H9 (cell line): ENCODE results near the gene DTNBP1. TPM values are rescaled to one million over a fixed set of nuclear protein-coding genes. Genes with fewer than 3 reads are reported as not detected.

Experiments used
- DNase-seq: peaks from one replicate; pipeline ENCODE4 v3.0.0-alpha.2; 2017
- H2AFZ ChIP-seq: one replicate; pipeline ENCODE4 v1.6.1; 2013; ENCODE audit warnings: mild to moderate bottlenecking, low read length, control low read depth, moderate library complexity
- H2AK5ac ChIP-seq: 2 replicates; pipeline ENCODE4 v1.6.1; 2013; ENCODE audit warnings: low read length, control low read depth, mixed read lengths; ENCODE audit not compliant: insufficient read length
- H2BK120ac ChIP-seq: one replicate; pipeline ENCODE4 v1.6.1; 2013; ENCODE audit warnings: low read depth, mild to moderate bottlenecking, low read length, control low read depth, inconsistent platforms; ENCODE audit not compliant: poor library complexity, severe bottlenecking
- H2BK12ac ChIP-seq: 2 replicates; pipeline ENCODE4 v1.6.1; 2013; ENCODE audit warnings: low read length, control low read depth, mixed read lengths, low read depth; ENCODE audit not compliant: insufficient read length
- H2BK15ac ChIP-seq: 2 replicates; pipeline ENCODE4 v1.6.1; 2013; ENCODE audit warnings: low read depth, low read length, control low read depth
- H2BK20ac ChIP-seq: one replicate; pipeline ENCODE4 v1.6.1; 2013; ENCODE audit warnings: low read depth, mild to moderate bottlenecking, low read length, control low read depth, inconsistent platforms; ENCODE audit not compliant: poor library complexity, severe bottlenecking
- H2BK5ac ChIP-seq: 2 replicates; pipeline ENCODE4 v1.6.1; 2013; ENCODE audit warnings: low read length, control low read depth, mixed read lengths; ENCODE audit not compliant: insufficient read length
- H3K14ac ChIP-seq: 2 replicates; pipeline ENCODE4 v1.6.1; 2013; ENCODE audit warnings: low read length, control low read depth; ENCODE audit not compliant: insufficient read depth
- H3K18ac ChIP-seq: 2 replicates; pipeline ENCODE4 v1.6.1; 2013; ENCODE audit warnings: low read depth, mild to moderate bottlenecking, mixed read lengths, low read length, control low read depth; ENCODE audit not compliant: insufficient read length
- H3K23ac ChIP-seq: 2 replicates; pipeline ENCODE4 v1.6.1; 2013; ENCODE audit warnings: low read length, control low read depth, mixed read lengths, low read depth; ENCODE audit not compliant: insufficient read length
- H3K23me2 ChIP-seq: 2 replicates; pipeline ENCODE4 v1.6.1; 2013; ENCODE audit warnings: low read depth, mild to moderate bottlenecking, mixed read lengths, low read length, control low read depth; ENCODE audit not compliant: insufficient read length, poor library complexity, severe bottlenecking
- H3K27ac ChIP-seq: 2 replicates; pipeline ENCODE4 v1.5.1; 2013; ENCODE audit warnings: low read length, control low read depth, mixed read lengths, low read depth; ENCODE audit not compliant: insufficient read length
- H3K27me3 ChIP-seq: 2 replicates; pipeline ENCODE4 v1.6.1; 2013; ENCODE audit warnings: low read length, control low read depth, inconsistent platforms; ENCODE audit not compliant: insufficient read depth
- H3K4ac ChIP-seq: 2 replicates; pipeline ENCODE4 v1.6.1; 2013; ENCODE audit warnings: low read depth, mild to moderate bottlenecking, control low read depth, inconsistent platforms, low read length, moderate library complexity
- H3K4me1 ChIP-seq: 2 replicates; pipeline ENCODE4 v1.6.1; 2013; ENCODE audit warnings: low read length, control low read depth, inconsistent platforms; ENCODE audit not compliant: insufficient read depth
- H3K4me2 ChIP-seq: 2 replicates; pipeline ENCODE4 v1.6.1; 2013; ENCODE audit warnings: low read length, control low read depth, mixed read lengths; ENCODE audit not compliant: insufficient read length, insufficient read depth
- H3K56ac ChIP-seq: 2 replicates; pipeline ENCODE4 v1.6.1; 2013; ENCODE audit warnings: low read depth, mild to moderate bottlenecking, mixed read lengths, low read length, control low read depth; ENCODE audit not compliant: insufficient read length
- H3K79me1 ChIP-seq: 2 replicates; pipeline ENCODE4 v1.6.1; 2013; ENCODE audit warnings: low read depth, mild to moderate bottlenecking, moderate library complexity, low read length, control low read depth, inconsistent platforms; ENCODE audit not compliant: insufficient read depth, poor library complexity, severe bottlenecking
- H3K79me2 ChIP-seq: 2 replicates; pipeline ENCODE4 v1.6.1; 2013; ENCODE audit warnings: low read length, control low read depth, inconsistent platforms; ENCODE audit not compliant: insufficient read depth
- H3K9ac ChIP-seq: 2 replicates; pipeline ENCODE4 v1.6.1; 2013; ENCODE audit warnings: low read length, control low read depth, mixed read lengths; ENCODE audit not compliant: insufficient read length; ENCODE audit errors: extremely low read depth
- H3K9me3 ChIP-seq: one replicate; pipeline ENCODE4 v1.6.1; 2013; ENCODE audit warnings: low read depth, low read length, inconsistent platforms; ENCODE audit not compliant: control insufficient read depth
- H3T11ph ChIP-seq: one replicate; pipeline ENCODE4 v1.6.1; 2013; ENCODE audit warnings: mild to moderate bottlenecking, low read length, control low read depth, inconsistent platforms
- H4K20me1 ChIP-seq: one replicate; pipeline ENCODE4 v1.6.1; 2013; ENCODE audit not compliant: control insufficient read depth, insufficient read length, insufficient read depth
- H4K5ac ChIP-seq: 2 replicates; pipeline ENCODE4 v1.6.1; 2013; ENCODE audit warnings: low read depth, mild to moderate bottlenecking, mixed read lengths, low read length, control low read depth; ENCODE audit not compliant: insufficient read length
- H4K8ac ChIP-seq: replicated peaks from 2 replicates; pipeline ENCODE4 v1.6.1; 2013; ENCODE audit warnings: low read length, control low read depth, mixed read lengths, low read depth; ENCODE audit not compliant: insufficient read length
- H4K91ac ChIP-seq: 2 replicates; pipeline ENCODE4 v1.6.1; 2013; ENCODE audit warnings: low read depth, mild to moderate bottlenecking, moderate library complexity, mixed read lengths, low read length, control low read depth; ENCODE audit not compliant: insufficient read length
- H3K27ac Mint-ChIP-seq, 3 experiments: 2 replicates in 2 of 3; 3 replicates in 1 of 3; pipeline ENCODE4 v1.8.0; 2020 to 2021; ENCODE audit warnings: mixed read lengths in 3 of 3, mild to moderate bottlenecking in 1 of 3, moderate library complexity in 1 of 3
- H3K27me3 Mint-ChIP-seq: 2 replicates; pipeline ENCODE4 v1.8.0; 2021; ENCODE audit warnings: low read depth, mild to moderate bottlenecking, moderate library complexity, mixed read lengths
- H3K36me3 Mint-ChIP-seq, 3 experiments: 2 replicates in 2 of 3; 3 replicates in 1 of 3; pipeline ENCODE4 v1.8.0; 2020 to 2021; ENCODE audit warnings: low read depth in 3 of 3, mixed read lengths in 3 of 3; ENCODE audit not compliant: insufficient read depth in 1 of 3
- H3K4me1 Mint-ChIP-seq, 2 experiments: 2 replicates each; pipeline ENCODE4 v1.8.0; 2020; ENCODE audit warnings: mixed read lengths in 2 of 2
- H3K4me3 Mint-ChIP-seq, 2 experiments: 2 replicates in 1 of 2; 3 replicates in 1 of 2; pipeline ENCODE4 v1.8.0; 2020 to 2021; ENCODE audit warnings: mild to moderate bottlenecking in 2 of 2, mixed read lengths in 2 of 2, moderate library complexity in 1 of 2
- H3K9me3 Mint-ChIP-seq, 2 experiments: 2 replicates in 1 of 2; 3 replicates in 1 of 2; pipeline ENCODE4 v1.8.0; 2020; ENCODE audit warnings: mild to moderate bottlenecking in 2 of 2, mixed read lengths in 2 of 2, moderate library complexity in 1 of 2
- WGBS: extraction: QIAGEN DNeasy Blood & Tissue Kit; methylation state at CpG from one replicate; pipeline ENCODE4 v1.1.7; 2013; ENCODE audit warnings: missing lambda C conversion rate, low lambda C conversion rate, mixed read lengths; ENCODE audit not compliant: insufficient read length; ENCODE audit errors: extremely low coverage; 5-methylcytosine and 5-hydroxymethylcytosine counted together
- total RNA-seq: library from RNA; stranded (reverse); gene quantifications from 2 replicates; pipeline ENCODE4 v1.2.1, GENCODE V29; 2021
- TF ChIP-seq, protein P1 (sequence below): fragments of 200-600 bp; sonication (generic); conservative IDR thresholded peaks from 3 replicates; pipeline ENCODE4 v1.8.0; 2021; ENCODE audit warnings: antibody characterized with exemption, mild to moderate bottlenecking

The DTNBP1 gene
- total RNA-seq, 1 experiment from 2014 or later, result 12.9 TPM

DNA sequence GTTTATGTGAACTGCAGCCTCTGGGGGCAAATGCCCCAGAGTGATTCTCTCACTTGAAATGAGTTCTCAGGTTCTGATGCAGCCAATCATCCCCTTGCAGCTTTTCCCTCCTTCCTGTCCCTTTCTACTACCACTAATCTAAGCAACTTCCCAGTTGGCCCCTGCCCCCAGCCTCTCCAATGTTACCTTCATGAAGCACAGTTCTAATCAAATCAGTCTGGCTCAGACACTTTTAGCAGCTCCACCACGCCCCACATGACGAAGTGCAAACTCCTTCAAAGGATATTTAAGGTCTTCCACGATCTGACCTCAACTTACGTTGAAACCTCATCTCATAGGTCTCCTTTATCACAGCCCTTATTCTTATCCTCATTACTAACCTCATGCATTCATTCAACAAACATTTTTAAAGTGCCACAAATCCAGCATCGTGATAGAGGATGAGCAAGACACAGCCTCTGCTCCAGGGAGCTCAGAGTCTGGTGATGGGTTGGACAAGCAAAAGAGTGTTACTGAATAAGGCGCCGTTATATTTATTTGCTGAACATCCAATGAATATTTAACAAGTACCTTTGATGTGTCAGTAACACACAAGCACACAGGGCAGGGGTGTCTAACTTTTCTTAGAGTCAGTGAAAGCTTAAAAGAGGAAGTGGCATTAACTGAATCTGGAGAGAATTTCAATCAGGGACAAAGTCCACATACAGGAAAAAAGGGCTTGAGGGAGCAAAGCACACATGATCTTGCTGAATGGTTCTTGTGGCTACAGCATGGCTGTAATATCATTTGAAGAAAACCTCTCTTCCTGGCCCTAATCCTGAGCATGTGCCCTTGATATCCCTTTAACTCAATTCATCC is 20.4 kb upstream of the DTNBP1 start:
- Mint-ChIP-seq H3K4me1 (peaks cover 12 to 15% of the 10 kb centered on the region in 2 experiments), H3K27ac (no peak overlapping the region; a peak in 1 of 7 replicates), H3K4me3 (no peak overlapping the region), H3K9me3 (peaks cover 3 to 8% of the 10 kb centered on the region in 2 experiments; a peak in 4 of 5 replicates), H3K36me3 (peaks cover 0 to 5% (median 2%) of the 10 kb centered on the region in 3 experiments; a peak in 2 of 7 replicates), H3K27me3 (peaks cover 5% of the 10 kb centered on the region)
- Histone ChIP-seq H4K20me1 (no peaks in the 10 kb centered on the region), H3K27me3 (no peaks in the 10 kb centered on the region), H3K4me2 (no peak overlapping the region), H3K79me1 (no peaks in the 10 kb centered on the region), H4K5ac (no peak overlapping the region), H2AFZ (no peak overlapping the region), H3K27ac (no peak overlapping the region), H3K23ac (no peak overlapping the region), H2AK5ac (no peak overlapping the region), H3T11ph (no peak overlapping the region), H3K14ac (no peak overlapping the region), H3K18ac (no peak overlapping the region), H4K91ac (no peak overlapping the region), H2BK5ac (no peak overlapping the region), H3K56ac (no peak overlapping the region), H2BK12ac (no peak overlapping the region), H3K4ac (no peak overlapping the region), H4K8ac (no peak overlapping the region), H3K9me3 (no peaks in the 10 kb centered on the region), H3K9ac (no peak overlapping the region), H2BK15ac (no peak overlapping the region), H2BK120ac (no peak overlapping the region), H2BK20ac (no peak overlapping the region), H3K79me2 (no peaks in the 10 kb centered on the region), H3K23me2 (no peaks in the 10 kb centered on the region), H3K4me1 (no peaks in the 10 kb centered on the region; the same call in 1 of the 2 replicates)
- TF ChIP-seq, protein P1, sequence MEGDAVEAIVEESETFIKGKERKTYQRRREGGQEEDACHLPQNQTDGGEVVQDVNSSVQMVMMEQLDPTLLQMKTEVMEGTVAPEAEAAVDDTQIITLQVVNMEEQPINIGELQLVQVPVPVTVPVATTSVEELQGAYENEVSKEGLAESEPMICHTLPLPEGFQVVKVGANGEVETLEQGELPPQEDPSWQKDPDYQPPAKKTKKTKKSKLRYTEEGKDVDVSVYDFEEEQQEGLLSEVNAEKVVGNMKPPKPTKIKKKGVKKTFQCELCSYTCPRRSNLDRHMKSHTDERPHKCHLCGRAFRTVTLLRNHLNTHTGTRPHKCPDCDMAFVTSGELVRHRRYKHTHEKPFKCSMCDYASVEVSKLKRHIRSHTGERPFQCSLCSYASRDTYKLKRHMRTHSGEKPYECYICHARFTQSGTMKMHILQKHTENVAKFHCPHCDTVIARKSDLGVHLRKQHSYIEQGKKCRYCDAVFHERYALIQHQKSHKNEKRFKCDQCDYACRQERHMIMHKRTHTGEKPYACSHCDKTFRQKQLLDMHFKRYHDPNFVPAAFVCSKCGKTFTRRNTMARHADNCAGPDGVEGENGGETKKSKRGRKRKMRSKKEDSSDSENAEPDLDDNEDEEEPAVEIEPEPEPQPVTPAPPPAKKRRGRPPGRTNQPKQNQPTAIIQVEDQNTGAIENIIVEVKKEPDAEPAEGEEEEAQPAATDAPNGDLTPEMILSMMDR, result no peak
- no CpG with 5 or more reads among the region's 7 CpGs for WGBS
- DNase-seq, result no peak
